Dermis blood vessel endothelial cell (primary cell): ENCODE measurements around the gene GABRG3. TPM values are rescaled to one million over a fixed set of nuclear protein-coding genes. Genes with fewer than 3 reads are reported as not detected.

Source experiments
- DNase-seq: peaks from one replicate; pipeline ENCODE4 v3.0.0; 2010
- total RNA-seq: library from RNA; depleted of rRNA; stranded (reverse); fragments of >200 nt; gene quantifications from 2 replicates; pipeline ENCODE4 v1.2.3, GENCODE V29; 2014

GABRG3 gene
- total RNA-seq, 1 donor from 2014 or later: not detected

DNA sequence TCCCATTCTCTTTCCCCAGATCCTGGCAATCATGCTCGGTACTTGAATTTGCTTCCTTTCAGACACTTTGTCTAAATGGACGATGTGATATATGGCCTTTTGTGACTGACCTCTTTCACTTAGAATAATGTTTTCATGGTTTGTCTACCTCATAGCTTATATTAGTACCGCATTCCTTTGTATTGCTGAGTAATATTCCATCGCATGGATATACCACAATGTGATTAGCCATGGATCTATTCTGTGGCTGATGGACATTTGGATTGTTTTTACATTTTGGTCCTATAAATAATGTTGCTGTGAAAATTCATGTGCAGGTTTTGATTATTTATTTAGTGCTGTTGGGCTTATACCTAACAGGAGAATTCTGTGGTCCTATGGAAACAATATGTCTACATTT is 458.6 kb downstream of the GABRG3 start:
- DNase-seq: no peak

- DNase-seq: no peak
These were observed 462.6 kb downstream of the GABRG3 start for GRCh38 chr15:27433604-27434003.

- DNase-seq: no peak
These were observed 467.7 kb downstream of the GABRG3 start for GRCh38 chr15:27438403-27439375.

- no peak for DNase-seq
These were observed 470.1 kb downstream of the GABRG3 start for GRCh38 chr15:27441120-27441519.

GRCh38 chr15:27448234-27448633 is 477.3 kb downstream of the GABRG3 start:
- DNase-seq: no peak

GRCh38 chr15:27448986-27449385 is 478.0 kb downstream of the GABRG3 start:
- no peak for DNase-seq

- DNase-seq: no peak
These were observed 479.0 kb downstream of the GABRG3 start for GRCh38 chr15:27449941-27450340.

DNA sequence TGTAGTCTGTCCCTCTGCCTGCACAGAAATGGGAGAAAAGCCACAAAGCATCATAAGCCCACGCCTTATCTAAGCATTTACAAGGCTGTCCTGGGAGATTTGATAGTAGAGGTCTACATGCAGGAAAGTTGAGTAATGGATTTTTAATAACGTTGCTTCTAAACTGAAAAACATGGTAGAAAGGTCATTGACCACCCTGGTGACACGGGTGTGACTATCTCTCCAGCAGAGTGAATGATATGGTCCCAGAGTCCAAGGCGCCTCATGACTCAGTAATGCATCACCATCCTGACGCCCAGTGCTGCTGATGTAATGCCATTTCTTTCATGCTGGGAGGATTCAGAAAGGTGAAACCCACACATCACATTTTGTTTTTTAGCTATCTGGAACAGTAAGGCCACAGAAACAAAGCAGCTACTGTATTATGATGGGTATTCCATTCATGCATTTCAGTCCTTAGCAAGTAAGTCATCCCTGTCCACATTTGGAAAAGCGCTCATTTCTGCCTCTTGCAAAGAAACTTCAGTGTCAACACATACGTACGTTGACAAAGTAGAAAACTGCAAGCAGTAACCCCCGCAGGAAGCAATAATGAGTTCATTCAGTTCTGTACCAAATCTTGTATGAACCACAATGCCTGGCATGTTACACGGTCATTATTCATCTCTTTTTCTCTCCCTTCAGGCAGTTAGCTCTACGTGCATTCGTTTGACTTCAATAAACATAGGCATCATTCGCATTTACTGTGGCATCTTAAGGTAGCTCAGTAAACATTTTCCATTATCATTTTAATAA is 483.5 kb downstream of the GABRG3 start:
- no peak for DNase-seq

DNA sequence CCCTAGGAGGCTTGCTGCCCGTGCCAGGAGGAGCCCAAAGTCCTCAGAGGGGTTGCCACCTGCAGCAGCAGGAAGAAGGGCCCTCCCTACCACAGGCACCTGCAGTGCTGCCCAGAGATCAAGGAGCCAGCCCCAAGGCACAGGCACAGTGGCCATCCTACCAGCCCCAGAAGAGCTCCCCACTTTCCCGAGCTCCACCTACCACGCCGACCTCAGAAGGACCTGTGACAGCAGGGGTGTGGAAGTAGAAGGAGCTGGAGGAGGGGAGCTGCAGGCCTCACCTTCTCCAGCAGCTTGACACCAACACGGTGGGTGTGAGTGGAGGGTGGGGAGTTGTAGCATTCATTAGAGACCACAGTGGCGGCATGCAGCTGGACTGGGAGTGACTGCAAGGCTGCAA is 485.8 kb downstream of the GABRG3 start:
- no peak for DNase-seq

GRCh38 chr15:27457766-27458165 is 486.8 kb downstream of the GABRG3 start:
- DNase-seq: no peak

DNA sequence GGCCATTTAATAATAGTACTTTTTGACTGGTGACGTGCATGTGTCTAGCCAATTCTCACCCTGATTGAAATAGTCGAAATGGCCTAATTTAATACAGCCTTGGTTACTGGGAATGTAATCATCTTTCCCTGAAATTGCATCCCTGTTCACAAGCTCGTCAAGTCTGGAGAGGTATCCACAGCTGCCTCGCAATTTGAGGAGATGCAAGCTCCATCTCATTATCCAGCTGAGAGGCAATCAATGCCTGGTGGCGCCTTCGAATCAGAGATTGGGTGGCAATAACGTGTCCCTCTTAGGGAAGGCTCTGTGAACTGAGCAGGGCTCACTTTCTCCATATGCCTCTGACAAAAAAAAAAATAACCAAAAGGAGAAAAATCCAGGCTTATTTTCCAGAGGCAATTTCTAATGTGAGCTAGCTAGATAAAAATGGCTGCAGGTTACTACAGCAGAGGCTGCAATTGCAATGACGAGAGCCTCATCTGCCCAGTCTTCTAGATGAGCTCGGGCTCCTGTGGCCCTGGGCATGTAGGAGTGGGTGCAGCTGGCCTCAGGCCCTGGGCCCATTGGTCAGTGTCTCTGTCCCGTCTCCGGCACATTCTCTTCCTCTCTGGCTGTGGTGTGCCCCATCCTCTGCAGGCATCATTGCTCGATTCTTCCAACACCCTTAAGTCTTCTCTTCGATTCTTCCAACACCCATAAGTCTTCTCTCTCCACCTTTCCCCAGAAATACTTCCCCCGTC is 487.5 kb downstream of the GABRG3 start:
- DNase-seq: no peak

GRCh38 chr15:27459836-27460235 is 488.9 kb downstream of the GABRG3 start:
- DNase-seq: no peak

DNA sequence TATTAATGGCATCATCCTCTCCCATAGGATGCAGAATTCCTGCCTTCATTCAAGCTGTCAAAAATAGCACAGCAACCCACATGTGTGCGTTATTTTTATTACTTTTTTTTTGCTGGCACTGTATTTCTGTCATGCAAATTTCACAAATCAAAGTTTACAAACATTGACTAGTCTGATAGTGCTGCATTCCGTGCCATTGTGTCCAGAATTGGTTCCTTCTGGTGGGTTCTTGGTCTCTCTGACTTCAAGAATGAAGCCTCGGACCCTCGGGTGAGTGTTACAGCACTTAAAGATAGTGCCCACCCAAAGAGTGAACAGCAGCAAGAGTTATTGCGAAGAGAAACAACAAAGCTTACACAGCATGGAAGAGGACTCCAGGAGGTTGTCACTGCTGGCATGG is 490.2 kb downstream of the GABRG3 start:
- no peak for DNase-seq

DNA sequence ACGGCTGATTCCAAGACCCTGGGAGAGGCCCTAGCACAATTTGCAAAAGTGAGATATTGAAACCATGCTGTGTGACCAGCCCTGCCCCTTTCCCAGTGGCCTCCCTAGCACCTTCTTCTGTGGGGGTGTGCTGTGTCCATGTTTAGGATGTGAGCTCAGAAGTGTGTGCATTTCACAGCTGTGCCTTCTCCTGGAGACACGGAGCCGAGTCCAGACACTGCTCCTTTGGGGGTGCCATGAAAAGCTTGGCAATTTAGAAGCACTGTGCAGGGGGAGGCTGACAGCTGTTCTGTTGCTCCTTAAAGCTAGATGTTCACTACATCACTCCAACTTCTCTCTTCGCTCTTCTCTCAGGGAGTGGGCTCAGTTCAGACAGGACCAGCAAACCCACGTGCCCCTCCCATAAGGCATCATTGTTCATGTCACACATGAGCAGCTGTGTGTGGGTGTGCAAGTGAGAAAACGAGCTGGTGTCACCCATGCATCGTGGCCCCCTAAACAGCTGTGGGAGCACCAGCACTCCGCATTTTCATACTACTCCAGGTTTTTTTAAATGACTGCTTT is 492.6 kb downstream of the GABRG3 start:
- no peak for DNase-seq

DNA sequence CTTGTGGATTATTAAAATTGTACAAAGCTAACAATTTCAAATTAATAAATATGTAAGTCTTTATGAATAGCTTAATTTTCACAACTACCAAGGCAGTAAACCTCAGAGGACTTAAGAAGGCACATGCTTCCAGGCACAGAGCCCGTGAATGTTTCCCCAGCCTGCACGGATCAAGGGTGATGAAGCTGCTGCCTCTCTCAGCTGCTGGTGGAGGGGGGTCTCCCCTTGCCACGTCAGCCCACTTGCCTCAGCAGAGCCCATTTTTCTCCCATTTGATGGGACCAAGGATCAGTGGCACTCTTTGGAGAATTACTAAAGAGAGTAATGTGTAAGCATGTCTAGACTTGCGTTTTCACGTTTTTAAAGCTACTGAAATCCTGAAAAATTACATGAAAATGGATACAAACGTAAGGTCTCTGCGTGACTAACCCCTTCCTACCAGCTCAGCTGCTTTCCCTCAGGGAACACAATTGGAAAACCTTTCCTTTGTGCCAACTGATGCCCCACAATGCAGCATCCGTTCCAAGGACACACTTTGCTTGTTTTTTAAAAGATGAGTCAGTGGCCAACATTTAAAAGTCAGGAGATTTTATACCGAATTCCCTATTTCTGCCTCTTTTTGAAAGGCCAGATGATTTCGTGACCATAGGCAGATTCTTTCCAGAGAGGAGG is 494.1 kb downstream of the GABRG3 start:
- no peak for DNase-seq

DNA sequence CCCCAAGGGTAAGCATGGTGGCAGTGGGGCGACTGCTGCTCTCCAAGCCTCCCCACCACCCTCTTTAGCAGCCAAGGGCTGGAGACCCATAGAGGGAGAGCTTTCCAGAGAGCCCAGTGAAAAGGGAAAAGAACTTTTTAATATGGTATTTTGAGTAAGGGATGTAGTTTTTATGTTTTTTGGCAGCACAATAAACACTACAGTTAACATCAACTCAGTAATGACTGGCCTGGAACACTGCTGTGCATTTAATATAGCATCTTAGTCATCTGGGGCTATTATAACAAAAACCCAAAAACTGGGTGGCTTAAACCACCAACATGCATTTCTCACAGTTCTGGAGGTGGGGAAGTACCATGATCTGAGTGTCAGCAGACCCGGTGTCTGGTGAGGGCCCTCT is 495.8 kb downstream of the GABRG3 start:
- no peak for DNase-seq

DNA sequence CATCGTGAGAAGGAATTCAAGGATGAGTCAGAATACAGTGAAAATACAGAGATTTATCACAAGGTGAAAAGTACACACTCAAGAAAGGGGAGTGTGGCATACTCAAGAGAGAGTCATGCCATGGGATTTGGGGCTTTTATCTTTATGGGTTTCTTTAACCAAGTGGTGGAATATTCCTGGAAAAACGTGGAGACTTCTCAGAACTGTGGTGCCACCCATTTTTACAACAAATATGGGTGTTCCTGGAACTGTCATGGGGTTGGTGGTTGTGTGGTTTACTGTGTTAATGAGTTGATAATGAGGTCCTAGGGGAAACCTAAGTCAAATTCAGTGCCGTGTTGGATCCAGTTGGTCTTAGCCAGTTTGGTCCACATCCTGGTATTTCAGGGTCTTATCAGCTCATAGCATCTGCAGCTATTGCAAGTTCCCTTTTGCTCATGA is 497.2 kb downstream of the GABRG3 start:
- DNase-seq: no peak

DNA sequence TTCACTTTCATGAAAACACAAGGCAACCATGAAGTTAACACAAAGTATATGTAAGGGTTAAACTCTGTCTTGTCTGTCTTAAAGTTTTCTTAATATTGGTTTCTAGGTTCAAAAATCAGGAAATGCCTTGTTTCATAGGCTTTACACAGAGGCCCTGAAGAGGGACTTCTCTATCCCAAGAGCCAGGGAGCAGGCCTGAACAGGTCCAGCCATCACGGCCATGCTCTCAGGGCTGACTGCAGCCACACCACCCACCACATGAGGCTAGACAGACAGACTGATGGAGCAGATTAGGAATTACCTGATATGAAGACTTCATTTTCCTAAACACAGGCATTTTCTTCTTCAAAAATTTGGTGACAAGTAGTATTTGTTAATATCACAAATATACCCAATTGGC is 502.9 kb downstream of the GABRG3 start:
- DNase-seq: no peak

DNA sequence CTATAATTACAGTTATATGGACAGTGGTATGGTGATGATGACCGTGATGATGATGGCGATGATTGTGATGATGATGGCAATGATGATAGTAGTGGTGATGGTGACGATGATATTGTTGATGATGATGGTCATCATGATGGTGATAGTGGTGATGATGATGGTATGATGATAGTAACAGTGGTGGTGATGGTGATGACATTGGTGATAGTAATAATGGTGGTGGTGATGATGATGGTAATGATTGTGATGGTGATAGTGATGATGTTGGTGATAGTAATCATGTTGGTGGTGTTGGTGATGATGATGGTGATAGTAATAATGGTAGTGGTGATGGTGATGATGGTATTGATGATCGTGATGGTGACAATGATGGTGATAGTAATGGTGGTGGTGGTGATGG is 504.4 kb downstream of the GABRG3 start:
- DNase-seq: no peak

DNA sequence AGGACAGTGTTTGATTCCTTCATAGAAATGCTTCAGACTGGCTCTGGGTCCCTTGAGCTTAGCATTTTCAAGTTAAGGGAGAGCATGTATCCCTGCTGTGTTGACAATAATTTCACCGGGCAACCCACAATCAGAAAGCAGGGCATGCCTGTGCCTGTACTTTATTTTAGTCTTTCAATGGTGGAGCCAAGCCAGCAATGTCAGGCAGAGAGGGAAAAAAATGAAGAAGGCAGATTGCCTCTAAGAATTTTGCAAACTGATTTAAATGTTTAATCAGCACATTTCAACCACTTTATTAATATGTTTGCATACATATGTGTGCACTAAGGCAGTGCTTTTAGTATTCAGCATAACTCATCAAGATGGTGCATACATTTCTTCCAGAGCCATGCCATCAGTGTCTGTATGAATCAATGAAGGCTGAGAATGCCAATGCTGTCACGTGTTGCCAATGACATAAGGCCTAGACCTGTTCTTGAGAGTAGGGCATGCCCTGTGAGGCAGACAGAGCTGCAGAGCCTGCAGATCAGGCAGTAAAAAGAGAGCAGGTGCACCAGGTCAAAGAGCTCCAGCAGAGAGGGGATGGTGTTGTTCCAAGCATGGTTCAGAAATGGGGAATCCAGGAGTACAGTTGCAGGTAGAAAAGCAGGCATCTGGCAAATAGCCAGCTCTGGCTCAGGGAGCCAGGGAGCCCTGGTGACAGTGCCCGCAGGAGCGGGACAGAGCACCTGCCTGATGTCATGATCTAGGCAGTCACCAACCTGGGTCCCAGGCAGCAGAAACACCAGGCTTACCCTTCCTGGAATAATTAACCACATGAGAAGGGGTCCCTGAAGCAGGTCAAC is 508.5 kb downstream of the GABRG3 start:
- no peak for DNase-seq

DNA sequence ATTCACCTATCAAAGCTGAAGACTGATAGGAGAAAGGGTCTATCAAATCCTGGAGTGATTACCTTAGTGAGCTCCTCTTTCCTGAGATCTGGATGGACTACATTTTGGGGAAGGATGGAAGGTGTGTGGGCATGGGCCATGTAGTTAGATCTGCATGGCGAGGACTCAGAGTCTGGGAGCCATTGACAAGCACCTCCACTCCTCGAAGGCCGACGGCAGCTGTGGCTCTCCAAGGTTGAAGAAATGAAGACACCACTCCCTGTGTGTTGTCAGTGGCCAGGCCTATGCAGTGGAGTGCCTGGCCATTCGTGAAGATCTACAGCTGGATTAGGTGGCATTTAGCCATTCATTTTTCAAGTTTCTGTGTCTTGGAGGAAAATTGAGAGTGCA is 509.2 kb downstream of the GABRG3 start:
- no peak for DNase-seq
